Measurements from ENCODE around the gene ABCA4. TPM values are rescaled to one million over a fixed set of nuclear protein-coding genes. Genes with fewer than 3 reads are reported as not detected.

The ABCA4 gene
- total RNA-seq, 1 donor from 2014 or later, result 51.7 TPM

GRCh38 chr1:93981274-93981667, 139.7 kb downstream of the ABCA4 start:
- peaks cover 3% of the 10 kb centered on the region for H3K4me1 Mint-ChIP-seq (ENCODE audit: unreplicated experiment)

DNA sequence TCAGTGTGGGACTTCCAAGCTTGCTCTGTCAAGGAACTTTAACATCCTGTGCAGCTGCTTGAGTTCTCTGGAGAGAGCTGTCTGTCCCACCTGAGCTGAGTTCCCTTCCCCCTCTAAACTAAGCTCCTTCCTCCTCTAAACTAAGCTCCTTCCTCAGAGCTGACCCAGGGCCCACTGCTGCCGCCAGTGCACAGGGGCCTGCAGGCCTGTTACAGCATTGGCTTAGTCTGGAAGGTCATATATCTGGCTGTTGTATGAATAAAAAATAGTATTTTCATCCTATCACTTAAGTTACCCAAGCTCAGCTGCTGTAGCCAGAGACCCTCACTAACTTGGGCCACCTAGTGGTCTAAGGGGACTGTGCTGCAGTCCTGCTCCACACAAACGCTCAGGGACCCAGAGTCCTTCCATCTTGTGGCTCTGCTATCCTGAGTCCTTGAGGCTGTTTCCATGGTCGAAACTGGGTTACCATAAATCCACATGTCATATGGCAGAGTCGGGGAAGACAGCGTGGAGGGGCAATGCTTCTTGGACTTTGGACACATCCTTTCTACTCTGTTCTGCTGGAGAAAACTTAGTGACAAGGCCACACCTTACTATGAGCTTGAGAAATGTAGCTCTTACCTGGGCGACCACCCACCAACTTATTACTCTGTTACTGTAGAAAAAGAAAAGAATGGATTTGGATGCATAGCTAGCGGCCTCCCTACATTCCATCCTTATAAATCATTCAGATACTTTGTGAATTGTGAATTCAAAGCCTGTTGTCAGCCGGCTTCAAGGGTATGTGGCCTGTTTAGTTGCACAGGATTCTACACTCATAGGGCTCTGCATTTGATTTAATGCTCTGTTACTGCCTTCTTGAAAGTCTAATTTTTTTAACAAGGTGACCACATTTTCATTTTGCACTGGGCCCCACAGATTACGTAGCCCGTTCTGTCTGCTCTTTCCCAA, 140.4 kb downstream of the ABCA4 start:
- Mint-ChIP-seq H3K4me1 (ENCODE audit: unreplicated experiment) (peaks cover 3% of the 10 kb centered on the region), H3K27ac (ENCODE audit: unreplicated experiment) (no peak overlapping the region), H3K4me3 (ENCODE audit: unreplicated experiment) (no peak overlapping the region), H3K36me3 (ENCODE audit: low read depth, unreplicated experiment) (peaks cover 3% of the 10 kb centered on the region), H3K27me3 (ENCODE audit: unreplicated experiment) (peaks cover 4% of the 10 kb centered on the region), H3K9me3 (ENCODE audit: unreplicated experiment) (no peaks in the 10 kb centered on the region)
- peak; percentile 56 for TF ChIP-seq CTCF (IDR thresholded peaks at IDR 0.05; ENCODE audit: unreplicated experiment)
- peak; percentile 42 for DNase-seq (ENCODE audit: low spot score)

More at GRCh38 chr1:93981274-93981667, 139.7 kb downstream of the ABCA4 start:
- H3K27ac Mint-ChIP-seq (ENCODE audit: unreplicated experiment), result no peak overlapping the region
- H3K9me3 Mint-ChIP-seq (ENCODE audit: unreplicated experiment), result no peaks in the 10 kb centered on the region
- peaks cover 3% of the 10 kb centered on the region for H3K36me3 Mint-ChIP-seq (ENCODE audit: low read depth, unreplicated experiment)
- H3K4me3 Mint-ChIP-seq (ENCODE audit: unreplicated experiment), result no peak overlapping the region
- H3K27me3 Mint-ChIP-seq (ENCODE audit: unreplicated experiment), result peaks cover 4% of the 10 kb centered on the region
- no peak for DNase-seq (ENCODE audit: low spot score)
- no peak for TF ChIP-seq CTCF (IDR thresholded peaks at IDR 0.05; ENCODE audit: unreplicated experiment)

GRCh38 chr1:93979718-93980319, 141.1 kb downstream of the ABCA4 start:
- peaks cover 4% of the 10 kb centered on the region for H3K27me3 Mint-ChIP-seq (ENCODE audit: unreplicated experiment)
- H3K27ac Mint-ChIP-seq (ENCODE audit: unreplicated experiment), result no peak overlapping the region
- H3K4me1 Mint-ChIP-seq (ENCODE audit: unreplicated experiment), result peaks cover 3% of the 10 kb centered on the region
- DNase-seq (ENCODE audit: low spot score), result no peak
- TF ChIP-seq CTCF (IDR thresholded peaks at IDR 0.05; ENCODE audit: unreplicated experiment), result no peak
- peaks cover 3% of the 10 kb centered on the region for H3K36me3 Mint-ChIP-seq (ENCODE audit: low read depth, unreplicated experiment)
- no peak overlapping the region for H3K4me3 Mint-ChIP-seq (ENCODE audit: unreplicated experiment)
- H3K9me3 Mint-ChIP-seq (ENCODE audit: unreplicated experiment), result no peaks in the 10 kb centered on the region

DNA sequence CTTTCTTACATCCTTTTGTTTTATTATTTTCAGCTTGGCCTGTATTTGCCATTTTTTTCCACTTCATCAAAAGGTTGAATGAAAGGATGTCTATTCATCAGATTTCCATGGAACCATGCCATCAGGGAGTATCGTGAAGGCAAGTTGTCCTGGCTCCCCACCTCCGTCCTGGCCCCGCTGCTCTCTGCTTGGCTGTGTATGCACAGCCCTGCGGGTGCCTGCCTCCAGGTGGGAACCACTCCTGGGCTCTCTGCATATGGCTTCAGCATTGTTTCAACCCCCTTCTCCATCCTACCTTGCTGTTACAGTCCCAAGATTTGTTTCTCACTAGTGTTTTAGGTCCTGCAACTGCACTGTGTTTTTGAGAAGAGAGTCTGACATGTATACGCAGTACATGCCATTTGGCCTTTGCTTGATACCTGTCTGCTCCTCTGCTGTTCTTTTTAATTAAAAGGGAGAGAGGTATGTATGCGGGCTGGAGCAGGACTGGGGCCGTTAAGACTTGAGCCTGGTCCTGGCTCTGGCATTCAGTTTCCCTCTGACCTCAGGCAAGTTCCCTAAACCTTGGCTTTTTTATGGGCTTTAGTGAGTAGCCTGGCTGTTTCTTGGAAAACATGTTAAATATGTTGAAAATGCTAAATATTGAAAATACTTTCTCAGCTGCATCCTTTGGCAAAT, 141.8 kb downstream of the ABCA4 start:
- Mint-ChIP-seq H3K36me3 (ENCODE audit: low read depth, unreplicated experiment) (peaks cover 3% of the 10 kb centered on the region), H3K4me3 (ENCODE audit: unreplicated experiment) (no peak overlapping the region), H3K9me3 (ENCODE audit: unreplicated experiment) (no peaks in the 10 kb centered on the region), H3K27ac (ENCODE audit: unreplicated experiment) (no peak overlapping the region), H3K4me1 (ENCODE audit: unreplicated experiment) (peaks cover 3% of the 10 kb centered on the region), H3K27me3 (ENCODE audit: unreplicated experiment) (peaks cover 4% of the 10 kb centered on the region)
- DNase-seq (ENCODE audit: low spot score), result no peak
- TF ChIP-seq CTCF (IDR thresholded peaks at IDR 0.05; ENCODE audit: unreplicated experiment), result no peak

Measured in endothelial cell (in vitro differentiated cells).